ENCODE data around the gene TAS2R30.
"Not testable (repeated sequence)": the region's sequence is repeated elsewhere in the genome, so short reads cannot be mapped to it uniquely, and the experiment has no call there.

Gene TAS2R30

DNA sequence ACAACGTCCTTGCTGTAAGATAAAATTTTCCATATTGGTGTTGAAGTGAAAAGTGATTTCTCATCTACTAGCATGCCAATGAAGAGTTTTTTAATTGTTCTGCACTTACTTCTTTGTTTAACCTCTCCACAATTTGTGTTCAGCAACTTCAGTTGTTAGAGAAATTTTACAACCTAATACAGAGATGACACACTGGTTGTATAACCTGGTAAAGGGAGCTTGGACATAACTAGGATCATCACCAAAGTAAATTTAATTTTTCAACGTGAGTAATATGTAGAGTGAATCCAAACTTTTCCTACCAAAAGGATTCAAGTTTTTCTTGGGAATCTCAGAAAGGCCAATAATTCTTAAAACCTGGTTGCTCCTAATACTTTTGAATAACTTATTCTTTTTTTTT is 28.9 kb downstream of the TAS2R30 start:
- H3K36me3 ChIP-seq (replicated peaks in 1 of 2; ENCODE audit: control insufficient read depth in 2 of 2, insufficient read depth in 2 of 2, low read length in 2 of 2): peaks cover 2 to 30% of the 10 kb centered on the region in 2 donors
- H3K9ac ChIP-seq (ENCODE audit: low read depth, low read length, poor library complexity): no peak overlapping the region
- H3K27ac ChIP-seq (replicated peaks; ENCODE audit: low read length): no peak overlapping the region
- H3K14ac ChIP-seq (ENCODE audit: low read length): no peak overlapping the region
- H3K4me1 ChIP-seq (ENCODE audit: control insufficient read depth in 2 of 2, insufficient read depth in 1 of 2, low read depth in 1 of 2, low read length in 2 of 2): no peaks in the 10 kb centered on the region
- no peak overlapping the region for H3K4me2 ChIP-seq (ENCODE audit: insufficient read depth, low read length, poor library complexity, severe bottlenecking)
- H4K8ac ChIP-seq (ENCODE audit: low read depth, low read length): no peak overlapping the region
- no peak overlapping the region for H2AK5ac ChIP-seq (ENCODE audit: low read depth, low read length)
- no peak overlapping the region for H2BK120ac ChIP-seq (ENCODE audit: low read depth, low read length)
- H3K18ac ChIP-seq (ENCODE audit: low read length): no peak overlapping the region
- no peak overlapping the region for H2AFZ ChIP-seq (ENCODE audit: low read length)
- peaks cover 6% of the 10 kb centered on the region for H3K79me1 ChIP-seq (ENCODE audit: low read depth, low read length)
- H2BK5ac ChIP-seq (ENCODE audit: low read length): no peak overlapping the region
- H3K9me3 ChIP-seq (replicated peaks in 1 of 2; ENCODE audit: control insufficient read depth in 2 of 2, insufficient read depth in 1 of 2, low read depth in 1 of 2, low read length in 2 of 2): peaks cover 1 to 17% of the 10 kb centered on the region in 2 donors
- DNase-seq (ENCODE audit: low spot score): no peak
- H3K4ac ChIP-seq (ENCODE audit: low read length): no peak overlapping the region
- H2BK15ac ChIP-seq (ENCODE audit: low read length): no peak overlapping the region
- no peak overlapping the region for H4K91ac ChIP-seq (ENCODE audit: low read depth, low read length, poor library complexity)
- H2BK12ac ChIP-seq (ENCODE audit: low read length): no peak overlapping the region
- H3K23ac ChIP-seq (ENCODE audit: low read depth, low read length, poor library complexity): no peak overlapping the region
- no CpG with 5 or more reads among the region's 2 CpGs for WGBS, 2 donors (ENCODE audit: extremely low coverage in 2 of 2, insufficient read length in 2 of 2, insufficient replicate concordance in 1 of 2)
- no peaks in the 10 kb centered on the region for H3K27me3 ChIP-seq (ENCODE audit: control insufficient read depth in 3 of 3, insufficient read depth in 3 of 3, low read depth in 1 of 3, low read length in 3 of 3)
- no peak overlapping the region for H3K4me3 ChIP-seq (ENCODE audit: low read length in 2 of 2)

- DNase-seq (ENCODE audit: low spot score); H2BK5ac ChIP-seq (ENCODE audit: low read length); H3K27ac ChIP-seq (replicated peaks; ENCODE audit: low read length); H2BK15ac ChIP-seq (ENCODE audit: low read length); H3K79me1 ChIP-seq (ENCODE audit: low read depth, low read length); H3K14ac ChIP-seq (ENCODE audit: low read length); H3K9me3 ChIP-seq (replicated peaks in 1 of 2; ENCODE audit: control insufficient read depth in 2 of 2, insufficient read depth in 1 of 2, low read depth in 1 of 2, low read length in 2 of 2); H3K4ac ChIP-seq (ENCODE audit: low read length); H2AFZ ChIP-seq (ENCODE audit: low read length); H2BK12ac ChIP-seq (ENCODE audit: low read length); H4K91ac ChIP-seq (ENCODE audit: low read depth, low read length, poor library complexity); H3K23ac ChIP-seq (ENCODE audit: low read depth, low read length, poor library complexity); H2AK5ac ChIP-seq (ENCODE audit: low read depth, low read length); H3K4me2 ChIP-seq (ENCODE audit: insufficient read depth, low read length, poor library complexity, severe bottlenecking); H3K9ac ChIP-seq (ENCODE audit: low read depth, low read length, poor library complexity); H3K36me3 ChIP-seq (replicated peaks in 1 of 2; ENCODE audit: control insufficient read depth in 2 of 2, insufficient read depth in 2 of 2, low read length in 2 of 2); H3K18ac ChIP-seq (ENCODE audit: low read length); H3K4me1 ChIP-seq (ENCODE audit: control insufficient read depth in 2 of 2, insufficient read depth in 1 of 2, low read depth in 1 of 2, low read length in 2 of 2); H2BK120ac ChIP-seq (ENCODE audit: low read depth, low read length); H3K27me3 ChIP-seq (ENCODE audit: control insufficient read depth in 3 of 3, insufficient read depth in 3 of 3, low read depth in 1 of 3, low read length in 3 of 3); H3K4me3 ChIP-seq (ENCODE audit: low read length in 2 of 2); H4K8ac ChIP-seq (ENCODE audit: low read depth, low read length): not testable (repeated sequence)
- WGBS, 2 donors (ENCODE audit: extremely low coverage in 2 of 2, insufficient read length in 2 of 2, insufficient replicate concordance in 1 of 2): no CpG with 5 or more reads among the region's 2 CpGs
Measured at GRCh38 chr12:11094910-11095309, 39.5 kb downstream of the TAS2R30 start.

DNA sequence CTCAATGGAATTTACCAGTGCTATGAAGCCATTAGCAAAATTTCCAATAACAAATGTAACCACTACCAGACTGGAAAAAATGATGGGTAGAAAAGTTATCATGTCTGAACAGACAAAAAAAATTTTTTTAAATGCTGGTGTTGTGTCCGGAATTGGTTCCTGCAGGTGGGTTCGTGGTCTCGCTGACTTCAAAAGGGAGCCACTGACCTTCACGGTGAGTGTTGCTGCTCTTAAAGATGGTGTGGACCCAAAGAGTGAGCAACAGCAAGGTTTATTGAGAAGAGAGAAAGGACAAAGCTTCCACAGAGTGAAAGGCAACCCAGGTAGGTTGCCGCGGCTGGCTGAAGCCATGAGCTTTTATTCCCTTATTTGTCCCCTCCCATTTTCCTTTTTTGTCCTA is 42.3 kb downstream of the TAS2R30 start, which contains the start of gene TAS2R43:
Gene TAS2R43, minus strand, starts transcription at position 186 of the 400 bp plus-strand sequence. Its CDS starts 84 bp downstream, at position 102.
- Histone ChIP-seq H2AK5ac (ENCODE audit: low read depth, low read length) (no peak within 1 kb of the TSS), H2BK5ac (ENCODE audit: low read length) (no peak within 1 kb of the TSS), H3K23ac (ENCODE audit: low read depth, low read length, poor library complexity) (no peak within 1 kb of the TSS), H3K4me3 (ENCODE audit: low read length in 2 of 2) (no peak within 1 kb of the TSS), H3K4me2 (ENCODE audit: insufficient read depth, low read length, poor library complexity, severe bottlenecking) (no peak within 1 kb of the TSS), H4K91ac (ENCODE audit: low read depth, low read length, poor library complexity) (no peak within 1 kb of the TSS), H2AFZ (ENCODE audit: low read length) (no peak within 1 kb of the TSS), H3K14ac (ENCODE audit: low read length) (no peak within 1 kb of the TSS), H3K4ac (ENCODE audit: low read length) (no peak within 1 kb of the TSS), H3K27me3 (ENCODE audit: control insufficient read depth in 3 of 3, insufficient read depth in 3 of 3, low read depth in 1 of 3, low read length in 3 of 3) (no peaks in the 10 kb centered on the region), H3K36me3 (replicated peaks in 1 of 2; ENCODE audit: control insufficient read depth in 2 of 2, insufficient read depth in 2 of 2, low read length in 2 of 2) (peaks cover 0 to 4% of the 10 kb centered on the region in 2 donors), H3K9ac (ENCODE audit: low read depth, low read length, poor library complexity) (no peak within 1 kb of the TSS), H2BK12ac (ENCODE audit: low read length) (no peak within 1 kb of the TSS), H3K4me1 (ENCODE audit: control insufficient read depth in 2 of 2, insufficient read depth in 1 of 2, low read depth in 1 of 2, low read length in 2 of 2) (no peaks in the 10 kb centered on the region), H2BK15ac (ENCODE audit: low read length) (no peak within 1 kb of the TSS), H4K8ac (ENCODE audit: low read depth, low read length) (no peak within 1 kb of the TSS), H3K9me3 (replicated peaks in 1 of 2; ENCODE audit: control insufficient read depth in 2 of 2, insufficient read depth in 1 of 2, low read depth in 1 of 2, low read length in 2 of 2) (no peaks in the 10 kb centered on the region), H2BK120ac (ENCODE audit: low read depth, low read length) (no peak within 1 kb of the TSS), H3K79me1 (ENCODE audit: low read depth, low read length) (peaks cover 2% of the 10 kb centered on the region), H3K18ac (ENCODE audit: low read length) (no peak within 1 kb of the TSS), H3K27ac (replicated peaks; ENCODE audit: low read length) (no peak within 1 kb of the TSS)
- DNase-seq (ENCODE audit: low spot score): no peak
- no CpG with 5 or more reads among the region's 6 CpGs for WGBS, 2 donors (ENCODE audit: extremely low coverage in 2 of 2, insufficient read length in 2 of 2, insufficient replicate concordance in 1 of 2)

- H2AK5ac ChIP-seq (ENCODE audit: low read depth, low read length): no peak overlapping the region
- no peak overlapping the region for H3K27ac ChIP-seq (replicated peaks; ENCODE audit: low read length)
- no CpG with 5 or more reads among the region's 5 CpGs for WGBS, 2 donors (ENCODE audit: extremely low coverage in 2 of 2, insufficient read length in 2 of 2, insufficient replicate concordance in 1 of 2)
- peaks cover 2% of the 10 kb centered on the region for H3K79me1 ChIP-seq (ENCODE audit: low read depth, low read length)
- H4K8ac ChIP-seq (ENCODE audit: low read depth, low read length): no peak overlapping the region
- H3K27me3 ChIP-seq (ENCODE audit: control insufficient read depth in 3 of 3, insufficient read depth in 3 of 3, low read depth in 1 of 3, low read length in 3 of 3): no peaks in the 10 kb centered on the region
- H3K4me3 ChIP-seq (ENCODE audit: low read length in 2 of 2): no peak overlapping the region
- no peak overlapping the region for H3K14ac ChIP-seq (ENCODE audit: low read length)
- no peak overlapping the region for H3K9ac ChIP-seq (ENCODE audit: low read depth, low read length, poor library complexity)
- H2BK15ac ChIP-seq (ENCODE audit: low read length): no peak overlapping the region
- H3K9me3 ChIP-seq (replicated peaks in 1 of 2; ENCODE audit: control insufficient read depth in 2 of 2, insufficient read depth in 1 of 2, low read depth in 1 of 2, low read length in 2 of 2): no peaks in the 10 kb centered on the region
- H2BK5ac ChIP-seq (ENCODE audit: low read length): no peak overlapping the region
- no peak overlapping the region for H3K4ac ChIP-seq (ENCODE audit: low read length)
- no peak overlapping the region for H2AFZ ChIP-seq (ENCODE audit: low read length)
- no peak overlapping the region for H3K23ac ChIP-seq (ENCODE audit: low read depth, low read length, poor library complexity)
- no peak overlapping the region for H3K4me2 ChIP-seq (ENCODE audit: insufficient read depth, low read length, poor library complexity, severe bottlenecking)
- H3K18ac ChIP-seq (ENCODE audit: low read length): no peak overlapping the region
- H4K91ac ChIP-seq (ENCODE audit: low read depth, low read length, poor library complexity): no peak overlapping the region
- peaks cover 0 to 4% of the 10 kb centered on the region in 2 donors for H3K36me3 ChIP-seq (replicated peaks in 1 of 2; ENCODE audit: control insufficient read depth in 2 of 2, insufficient read depth in 2 of 2, low read length in 2 of 2)
- H3K4me1 ChIP-seq (ENCODE audit: control insufficient read depth in 2 of 2, insufficient read depth in 1 of 2, low read depth in 1 of 2, low read length in 2 of 2): no peaks in the 10 kb centered on the region
- H2BK12ac ChIP-seq (ENCODE audit: low read length): no peak overlapping the region
- no peak for DNase-seq (ENCODE audit: low spot score)
- no peak overlapping the region for H2BK120ac ChIP-seq (ENCODE audit: low read depth, low read length)
Measured at GRCh38 chr12:11089246-11089645, 45.2 kb downstream of the TAS2R30 start.

Data from neuronal stem cell (in vitro differentiated cells).